Right lobe of liver (tissue), 4 donors: ENCODE results near the gene KCNQ1.

Experiments used
- CTCF ChIP-seq, 4 donors: fragments of 200-600 bp in 3 of 4; fragments of 450-650 bp in 1 of 4; IDR thresholded peaks; one replicate each; pipeline versions ENCODE4 v1.5.1 to v1.8.0; 2016 to 2022; ENCODE audit warnings: antibody characterized with exemption in 4 of 4, mild to moderate bottlenecking in 2 of 4
- POLR2A ChIP-seq: fragments of 450-650 bp; IDR thresholded peaks from one replicate; pipeline ENCODE4 v1.6.1; 2017; ENCODE audit warnings: antibody characterized with exemption, mild to moderate bottlenecking
- donor health status: DM: no; HTN: no; CAD: no.
- donor health status: DM: no; HTN: no; CAD: no.
- donor health status: DM: no; HTN: yes; CAD: no.

GRCh38 chr11:2530131-2530854, 85.5 kb downstream of the KCNQ1 start:
- no peak for TF ChIP-seq CTCF (IDR thresholded peaks at IDR 0.05)
- TF ChIP-seq POLR2A = no peak
